ENCODE data around the gene CDH13. TPM values are rescaled to one million over a fixed set of nuclear protein-coding genes. Genes with fewer than 3 reads are reported as not detected.

Gene CDH13
- total RNA-seq, 1 donor from 2014 or later: 46.4 TPM

GRCh38 chr16:83110269-83110668 is 483.5 kb downstream of the CDH13 start:
- H3K4me1 Mint-ChIP-seq (ENCODE audit: unreplicated experiment): peaks cover 7% of the 10 kb centered on the region
- H3K27me3 Mint-ChIP-seq: peaks cover 30% of the 10 kb centered on the region
- no peaks in the 10 kb centered on the region for H3K9me3 Mint-ChIP-seq
- no peak for TF ChIP-seq CTCF (conservative IDR thresholded peaks at IDR 0.05)
- H3K4me3 Mint-ChIP-seq: no peak overlapping the region
- no peaks in the 10 kb centered on the region for H3K36me3 Mint-ChIP-seq
- no peak for DNase-seq (ENCODE audit: extremely low spot score, unreplicated experiment)
- H3K27ac Mint-ChIP-seq: no peak overlapping the region

GRCh38 chr16:83113317-83113716 is 486.5 kb downstream of the CDH13 start:
- Mint-ChIP-seq H3K4me1 (ENCODE audit: unreplicated experiment) (peaks cover 7% of the 10 kb centered on the region), H3K27me3 (peaks cover 30% of the 10 kb centered on the region), H3K9me3 (no peaks in the 10 kb centered on the region), H3K27ac (no peak overlapping the region), H3K36me3 (no peaks in the 10 kb centered on the region), H3K4me3 (no peak overlapping the region)
- DNase-seq (ENCODE audit: extremely low spot score, unreplicated experiment): no peak
- peak; percentile 79 for TF ChIP-seq CTCF (conservative IDR thresholded peaks at IDR 0.05)

- no peak for DNase-seq (ENCODE audit: extremely low spot score, unreplicated experiment)
- Mint-ChIP-seq H3K9me3 (no peaks in the 10 kb centered on the region), H3K4me3 (no peak overlapping the region), H3K36me3 (no peaks in the 10 kb centered on the region), H3K27me3 (peaks cover 30% of the 10 kb centered on the region), H3K27ac (no peak overlapping the region), H3K4me1 (ENCODE audit: unreplicated experiment) (peaks cover 7% of the 10 kb centered on the region)
- TF ChIP-seq CTCF (conservative IDR thresholded peaks at IDR 0.05): no peak
Measured at GRCh38 chr16:83113811-83114210, 487.0 kb downstream of the CDH13 start.

- Mint-ChIP-seq H3K27me3 (peaks cover 24% of the 10 kb centered on the region), H3K4me1 (ENCODE audit: unreplicated experiment) (peaks cover 7% of the 10 kb centered on the region), H3K36me3 (no peaks in the 10 kb centered on the region), H3K27ac (no peak overlapping the region), H3K4me3 (no peak overlapping the region), H3K9me3 (no peaks in the 10 kb centered on the region)
- no peak for DNase-seq (ENCODE audit: extremely low spot score, unreplicated experiment)
- TF ChIP-seq CTCF (conservative IDR thresholded peaks at IDR 0.05): no peak
Measured at GRCh38 chr16:83115491-83116232, 488.9 kb downstream of the CDH13 start.

- Mint-ChIP-seq H3K27me3 (peaks cover 24% of the 10 kb centered on the region), H3K36me3 (no peaks in the 10 kb centered on the region), H3K9me3 (no peaks in the 10 kb centered on the region), H3K27ac (no peak overlapping the region), H3K4me1 (ENCODE audit: unreplicated experiment) (peaks cover 7% of the 10 kb centered on the region), H3K4me3 (no peak overlapping the region)
- no peak for TF ChIP-seq CTCF (conservative IDR thresholded peaks at IDR 0.05)
- no peak for DNase-seq (ENCODE audit: extremely low spot score, unreplicated experiment)
Measured at GRCh38 chr16:83116274-83116892, 489.6 kb downstream of the CDH13 start.
